Cerebellar nuclear complex (tissue), 1 donor: ENCODE measurements around the gene PLXNB2.
"Not testable (repeated sequence)": the region's sequence is repeated elsewhere in the genome, so short reads cannot be mapped to it uniquely, and the experiment has no call there.

Experiments used
- DNase-seq, 2 experiments: peaks; one replicate each; lab custom pipeline; 2025; lab: John Stamatoyannopoulos, UW

Gene PLXNB2, protein sequence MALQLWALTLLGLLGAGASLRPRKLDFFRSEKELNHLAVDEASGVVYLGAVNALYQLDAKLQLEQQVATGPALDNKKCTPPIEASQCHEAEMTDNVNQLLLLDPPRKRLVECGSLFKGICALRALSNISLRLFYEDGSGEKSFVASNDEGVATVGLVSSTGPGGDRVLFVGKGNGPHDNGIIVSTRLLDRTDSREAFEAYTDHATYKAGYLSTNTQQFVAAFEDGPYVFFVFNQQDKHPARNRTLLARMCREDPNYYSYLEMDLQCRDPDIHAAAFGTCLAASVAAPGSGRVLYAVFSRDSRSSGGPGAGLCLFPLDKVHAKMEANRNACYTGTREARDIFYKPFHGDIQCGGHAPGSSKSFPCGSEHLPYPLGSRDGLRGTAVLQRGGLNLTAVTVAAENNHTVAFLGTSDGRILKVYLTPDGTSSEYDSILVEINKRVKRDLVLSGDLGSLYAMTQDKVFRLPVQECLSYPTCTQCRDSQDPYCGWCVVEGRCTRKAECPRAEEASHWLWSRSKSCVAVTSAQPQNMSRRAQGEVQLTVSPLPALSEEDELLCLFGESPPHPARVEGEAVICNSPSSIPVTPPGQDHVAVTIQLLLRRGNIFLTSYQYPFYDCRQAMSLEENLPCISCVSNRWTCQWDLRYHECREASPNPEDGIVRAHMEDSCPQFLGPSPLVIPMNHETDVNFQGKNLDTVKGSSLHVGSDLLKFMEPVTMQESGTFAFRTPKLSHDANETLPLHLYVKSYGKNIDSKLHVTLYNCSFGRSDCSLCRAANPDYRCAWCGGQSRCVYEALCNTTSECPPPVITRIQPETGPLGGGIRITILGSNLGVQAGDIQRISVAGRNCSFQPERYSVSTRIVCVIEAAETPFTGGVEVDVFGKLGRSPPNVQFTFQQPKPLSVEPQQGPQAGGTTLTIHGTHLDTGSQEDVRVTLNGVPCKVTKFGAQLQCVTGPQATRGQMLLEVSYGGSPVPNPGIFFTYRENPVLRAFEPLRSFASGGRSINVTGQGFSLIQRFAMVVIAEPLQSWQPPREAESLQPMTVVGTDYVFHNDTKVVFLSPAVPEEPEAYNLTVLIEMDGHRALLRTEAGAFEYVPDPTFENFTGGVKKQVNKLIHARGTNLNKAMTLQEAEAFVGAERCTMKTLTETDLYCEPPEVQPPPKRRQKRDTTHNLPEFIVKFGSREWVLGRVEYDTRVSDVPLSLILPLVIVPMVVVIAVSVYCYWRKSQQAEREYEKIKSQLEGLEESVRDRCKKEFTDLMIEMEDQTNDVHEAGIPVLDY (N-terminal part only)

DNA sequence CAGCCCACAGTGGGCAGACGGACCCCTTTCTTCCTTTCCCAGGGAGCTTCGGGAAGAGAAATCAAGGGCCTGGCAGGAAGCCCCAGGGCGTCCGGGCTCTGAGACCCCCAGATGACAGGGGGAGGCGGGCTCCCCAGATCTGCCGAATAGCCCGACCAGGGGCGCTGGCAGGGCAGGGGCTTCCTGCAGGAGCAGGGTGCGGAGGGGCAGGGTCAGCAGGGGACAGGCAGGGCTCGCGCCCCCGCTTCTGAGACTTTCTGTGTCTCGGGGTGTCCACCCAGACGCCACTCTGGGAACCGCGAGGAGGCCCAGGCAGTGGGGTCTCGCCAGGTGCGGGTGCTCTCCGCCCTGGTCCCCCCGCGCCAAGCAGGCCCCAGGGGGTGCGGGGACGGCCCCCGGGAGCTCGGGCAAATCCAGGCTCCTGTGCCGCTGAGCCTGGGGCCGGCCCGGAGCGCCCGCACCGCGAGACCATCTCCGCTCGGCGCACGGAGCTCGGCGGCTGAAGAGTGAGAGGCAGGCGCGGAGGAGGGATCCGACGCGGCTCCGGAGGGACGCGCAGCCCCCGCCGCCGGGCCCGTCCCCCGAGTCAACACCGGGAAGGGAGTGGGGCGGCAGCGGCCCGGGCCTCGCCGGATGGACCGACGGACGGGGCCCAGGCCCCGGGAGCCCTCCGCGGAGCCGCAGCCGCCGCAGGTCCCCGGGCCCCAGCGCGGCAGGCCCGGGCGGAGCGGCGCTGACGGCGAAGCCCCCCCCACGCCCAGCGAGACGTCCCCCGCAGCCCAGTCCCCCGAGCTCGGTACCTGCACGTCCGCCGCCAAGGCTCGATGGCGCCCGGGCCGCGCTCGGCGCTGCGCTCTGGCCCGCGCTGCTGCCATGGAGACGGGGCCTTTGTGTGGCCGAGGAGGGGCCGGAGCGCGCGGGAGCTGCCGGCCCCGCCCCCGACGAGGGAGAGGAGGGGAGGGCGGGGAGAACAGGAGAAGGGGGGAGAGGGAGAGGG, at the start of gene PLXNB2:
Gene PLXNB2 (minus strand): TSS at position 894 of the 997 bp plus-strand sequence. CDS start 17,062 bp downstream, outside the sequence.
- no peak for DNase-seq

DNA sequence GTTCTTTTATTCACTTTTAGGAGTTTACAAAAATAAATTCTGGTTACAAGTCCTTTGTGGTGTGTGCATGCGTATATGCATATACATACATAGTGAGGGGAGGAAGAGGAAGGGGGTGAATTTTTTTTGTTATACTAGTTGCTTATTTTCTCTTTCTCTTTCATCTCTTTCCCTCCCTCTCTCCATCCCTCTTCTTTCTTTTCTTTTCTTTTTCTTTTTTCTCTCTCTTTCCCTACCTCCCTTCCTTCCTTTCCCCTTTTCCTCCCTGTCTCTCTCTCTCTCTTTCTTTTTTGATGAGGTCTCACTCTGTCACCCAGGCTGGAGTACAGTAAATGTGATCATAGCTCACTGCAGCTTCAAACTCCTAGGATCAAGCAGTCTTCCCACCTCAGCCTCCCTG, 49.8 kb upstream of the PLXNB2 start:
- no peak for DNase-seq

DNA sequence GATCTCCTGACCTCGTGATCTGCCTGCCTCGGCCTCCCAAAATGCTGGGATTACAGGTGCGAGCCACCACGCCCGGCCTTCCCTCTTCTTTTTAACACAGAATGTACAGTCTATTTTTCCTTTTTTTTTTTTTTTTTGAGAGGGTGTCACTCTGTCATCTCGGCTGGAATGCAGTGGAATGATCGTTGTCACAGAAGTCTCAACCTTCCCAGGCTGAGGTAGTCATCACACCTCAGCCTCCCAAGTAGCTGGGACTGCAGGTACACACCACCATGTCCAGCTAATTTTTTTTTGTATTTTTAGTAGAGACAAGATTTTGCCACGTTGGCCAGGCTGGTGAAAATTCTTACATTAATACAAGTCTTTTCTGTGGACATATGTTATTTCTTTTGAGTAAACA, 48.7 kb upstream of the PLXNB2 start:
- no peak for DNase-seq

DNA sequence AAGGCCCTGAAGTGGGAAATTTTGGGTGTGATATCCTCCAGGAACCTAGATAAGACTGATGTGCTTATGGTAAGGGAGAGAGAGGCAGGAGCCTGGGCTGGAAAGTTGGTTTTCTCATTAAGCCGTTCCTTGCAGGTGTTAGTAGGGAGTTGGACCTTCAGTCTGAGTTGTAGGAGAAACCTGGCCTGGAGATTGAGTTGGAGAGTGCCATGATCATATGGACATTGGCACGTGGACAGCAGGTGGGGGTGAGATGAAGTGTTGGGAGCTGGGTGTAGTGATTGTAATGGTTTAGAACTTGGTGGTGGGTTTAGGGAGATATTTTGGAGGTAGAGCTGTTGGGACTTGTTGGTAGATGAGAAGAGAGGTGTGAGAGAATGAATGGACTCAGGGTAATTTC, 40.6 kb upstream of the PLXNB2 start:
- no peak for DNase-seq

DNA sequence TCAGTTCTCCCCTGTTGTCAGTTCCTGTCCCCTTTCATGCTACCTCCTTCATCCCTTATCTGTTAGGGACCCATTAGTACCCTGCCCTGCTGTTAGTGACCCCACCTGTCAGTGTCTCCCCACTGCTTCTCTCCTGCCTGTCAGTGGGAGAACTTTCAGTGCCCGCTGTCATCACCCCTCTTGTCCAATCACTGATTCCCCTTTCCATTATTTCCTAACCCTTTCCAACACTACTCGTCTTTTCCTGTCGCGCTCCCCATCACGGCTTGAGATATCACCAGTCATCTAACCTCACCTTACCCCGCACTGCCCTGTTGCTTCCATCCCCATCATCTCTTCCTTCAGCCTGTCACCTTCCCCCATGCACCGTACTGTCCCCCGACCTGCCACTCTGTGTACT, 39.7 kb upstream of the PLXNB2 start:
- no peak for DNase-seq

DNA sequence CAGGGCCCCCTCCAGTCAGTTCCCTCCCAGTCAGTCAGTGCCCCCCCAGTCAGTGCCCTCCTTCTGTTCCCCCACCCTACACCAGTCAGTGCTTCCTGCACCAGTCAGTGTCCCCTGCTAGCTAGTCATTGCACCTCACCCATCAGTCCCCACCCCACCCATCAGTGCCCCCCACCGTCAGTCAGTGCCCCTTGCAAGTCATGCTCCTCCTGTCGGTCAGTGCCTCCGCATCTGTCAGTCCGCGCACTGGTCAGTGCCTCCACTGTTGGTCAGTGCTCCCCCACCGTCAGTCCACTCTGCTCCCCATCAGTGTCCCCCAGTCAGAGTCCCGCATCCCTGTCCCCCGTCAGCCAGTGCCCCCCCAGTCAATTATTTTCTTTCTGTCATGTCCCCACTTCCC, 39.0 kb upstream of the PLXNB2 start:
- no peak for DNase-seq

DNA sequence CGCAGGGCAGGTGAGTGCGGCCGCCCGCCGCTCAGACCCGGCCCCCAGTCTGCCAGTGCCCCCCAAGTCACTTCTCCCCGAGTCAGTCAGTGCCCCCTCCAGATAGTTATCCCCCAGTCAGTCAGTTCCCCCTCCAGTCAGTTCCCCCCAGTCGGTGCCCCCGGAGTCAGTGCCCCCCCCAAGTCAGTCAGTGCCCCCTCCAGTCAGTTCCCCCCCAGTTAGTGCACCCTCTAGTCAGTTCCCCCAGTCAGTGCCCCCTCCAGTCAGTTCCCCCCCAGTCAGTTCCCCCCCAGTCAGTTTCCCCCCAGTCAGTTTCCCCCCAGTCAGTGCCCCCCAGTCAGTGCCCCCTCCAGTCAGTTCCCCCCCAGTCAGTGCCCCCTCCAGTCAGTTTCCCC, 36.1 kb upstream of the PLXNB2 start:
- no peak for DNase-seq

DNA sequence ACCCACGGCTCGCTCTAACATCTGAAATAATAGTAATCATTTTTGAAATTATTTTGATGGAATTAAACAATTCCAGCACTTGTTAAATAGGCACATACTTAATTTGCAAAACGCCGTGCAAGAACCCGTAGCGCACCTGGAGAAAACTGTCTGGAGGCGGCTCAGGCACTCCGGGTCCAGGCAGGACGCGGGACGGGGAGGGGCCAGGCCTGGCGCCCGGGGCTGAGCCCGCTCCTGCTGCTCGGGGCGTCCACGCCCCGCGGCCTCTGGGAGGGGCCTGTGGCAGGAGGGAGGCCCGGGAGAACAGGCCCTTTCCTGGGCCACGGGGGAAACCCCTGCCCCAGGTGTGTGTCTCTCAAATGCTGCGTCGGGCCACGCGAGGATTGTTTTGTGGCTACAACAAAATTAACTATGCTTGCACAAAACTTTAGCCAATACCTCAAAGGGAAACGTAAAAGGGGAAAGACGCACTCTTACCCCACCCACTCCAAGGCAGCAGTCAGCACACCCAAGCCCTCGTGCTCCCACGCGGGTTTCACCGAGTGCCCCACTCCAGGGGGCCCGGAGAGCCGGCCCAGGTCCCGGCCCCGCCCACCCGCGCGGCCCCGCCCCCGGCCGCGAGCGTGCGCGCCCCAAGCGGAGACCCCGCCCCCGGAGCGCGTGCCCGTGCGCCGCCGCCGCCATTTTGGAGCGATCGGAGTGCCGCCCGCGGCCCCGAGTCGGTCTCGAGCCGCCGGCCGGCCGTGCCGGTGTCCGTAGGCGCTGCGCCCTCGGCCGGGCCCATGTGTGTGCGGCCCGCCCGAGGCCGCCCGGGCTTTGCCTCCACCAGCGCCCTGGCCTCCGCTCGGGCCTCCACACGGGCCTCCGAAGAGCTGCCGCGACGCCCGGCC, 35.5 kb upstream of the PLXNB2 start, which contains the start of gene PPP6R2:
Gene PPP6R2 (plus strand): TSS at position 677 of the 890 bp plus-strand sequence. CDS start 50,582 bp downstream, outside the sequence.
- no peak for DNase-seq

DNA sequence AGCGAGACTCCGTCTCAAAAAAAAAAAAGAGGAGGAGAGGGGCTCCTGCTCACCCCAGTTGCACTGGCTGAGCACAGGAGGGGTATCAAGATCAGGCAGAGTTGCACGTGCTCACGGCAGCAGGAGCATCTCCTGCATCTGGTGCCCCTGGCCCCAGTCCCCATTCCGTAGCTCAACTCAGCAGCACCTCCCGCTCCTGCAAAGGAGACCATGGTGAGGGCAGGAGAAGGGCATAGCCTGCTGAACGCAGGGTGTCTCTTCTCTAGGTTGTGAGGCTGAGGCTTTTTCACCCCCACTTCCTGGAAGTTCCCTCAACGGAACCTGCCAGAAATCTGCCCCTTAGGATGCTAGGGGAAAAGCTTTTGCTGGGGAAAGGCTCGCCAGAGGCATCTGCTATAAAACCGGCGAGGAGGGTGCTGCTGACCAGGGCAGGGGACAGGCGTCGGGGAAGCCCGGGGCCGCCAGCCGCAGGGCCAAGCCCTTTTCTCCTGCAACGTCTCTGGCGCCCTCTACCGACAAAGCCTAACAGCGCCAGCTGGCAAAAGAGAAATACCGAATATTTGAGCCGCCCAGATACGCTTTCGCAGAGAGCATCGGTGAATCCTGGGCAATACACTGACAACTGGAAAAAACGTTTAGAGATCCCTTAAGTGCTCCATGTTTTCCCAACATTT, 34.7 kb upstream of the PLXNB2 start:
- DNase-seq: peak in 1 of 2 experiments; percentile 63

DNA sequence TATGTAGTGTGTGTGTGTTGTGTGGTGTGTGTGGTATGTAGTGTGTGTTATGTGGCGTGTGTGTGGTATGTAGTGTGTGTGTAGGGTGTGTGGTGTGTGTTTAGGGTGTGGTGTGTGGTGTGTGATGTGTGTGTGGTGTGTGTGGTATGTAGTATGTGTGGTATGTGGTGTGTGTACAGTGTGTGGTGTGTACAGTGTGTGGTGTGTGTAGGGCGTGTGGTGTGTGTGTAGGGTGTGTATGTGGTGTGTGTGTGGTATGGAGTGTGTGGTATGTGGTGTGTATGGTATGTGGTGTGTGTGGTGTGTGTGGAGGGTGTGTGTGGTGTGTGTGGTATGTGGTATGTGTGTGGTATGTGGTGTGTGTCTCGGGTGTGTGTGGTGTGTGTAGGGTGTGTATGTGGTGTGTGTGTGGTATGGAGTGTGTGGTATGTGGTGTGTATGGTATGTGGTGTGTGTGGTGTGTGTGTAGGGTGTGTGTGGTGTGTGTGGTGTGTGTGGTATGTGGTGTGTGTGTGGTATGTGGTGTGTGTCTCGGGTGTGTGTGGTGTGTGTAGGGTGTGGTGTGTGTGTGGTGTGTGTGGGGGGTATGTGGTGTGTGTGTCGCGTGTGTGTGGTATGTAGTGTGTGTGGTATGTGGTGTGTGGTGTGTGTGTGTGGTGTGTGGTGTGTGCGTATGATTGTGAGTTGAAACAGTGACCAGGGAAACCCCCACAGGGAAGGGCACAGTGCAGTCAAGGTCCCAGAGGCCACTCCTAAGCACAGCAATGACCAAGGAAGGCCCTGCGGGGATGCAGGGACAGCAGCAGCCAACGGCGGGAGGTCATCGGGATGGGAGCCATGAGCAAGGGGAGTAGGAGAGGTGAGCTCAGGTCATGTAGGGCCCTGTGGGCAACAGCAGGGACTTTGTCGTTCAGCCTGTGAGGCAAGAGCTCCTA, 32.8 kb upstream of the PLXNB2 start:
- no peak for DNase-seq

DNA sequence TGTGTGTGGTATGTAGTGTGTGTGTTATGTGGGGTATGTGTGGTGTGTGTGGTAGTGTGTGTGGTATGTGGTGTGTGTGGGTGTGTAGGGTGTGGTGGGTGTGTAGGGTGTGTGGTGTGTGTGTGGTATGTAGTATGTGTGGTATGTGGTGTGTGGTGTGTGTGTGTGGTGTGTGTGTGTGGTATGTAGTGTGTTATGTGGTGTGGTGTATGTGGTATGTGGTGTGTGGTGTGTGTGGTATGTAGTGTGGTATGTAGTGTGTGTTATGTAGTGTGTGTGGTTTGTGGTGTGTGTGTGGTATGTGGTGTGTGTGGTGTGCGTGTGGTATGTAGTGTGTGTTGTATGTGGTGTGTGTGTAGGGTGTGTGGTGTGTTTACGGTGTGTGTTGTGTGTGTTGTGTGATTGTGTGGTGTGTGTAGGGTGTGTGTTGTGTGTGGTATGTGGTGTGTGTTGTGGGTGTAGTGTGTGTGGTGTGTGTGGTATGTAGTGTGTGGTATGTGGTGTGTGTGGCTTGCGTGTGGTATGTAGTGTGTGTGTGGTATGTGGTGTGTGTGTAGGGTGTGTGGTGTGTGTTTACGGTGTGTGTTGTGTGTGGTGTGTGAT, 31.5 kb upstream of the PLXNB2 start:
- DNase-seq: no peak

DNA sequence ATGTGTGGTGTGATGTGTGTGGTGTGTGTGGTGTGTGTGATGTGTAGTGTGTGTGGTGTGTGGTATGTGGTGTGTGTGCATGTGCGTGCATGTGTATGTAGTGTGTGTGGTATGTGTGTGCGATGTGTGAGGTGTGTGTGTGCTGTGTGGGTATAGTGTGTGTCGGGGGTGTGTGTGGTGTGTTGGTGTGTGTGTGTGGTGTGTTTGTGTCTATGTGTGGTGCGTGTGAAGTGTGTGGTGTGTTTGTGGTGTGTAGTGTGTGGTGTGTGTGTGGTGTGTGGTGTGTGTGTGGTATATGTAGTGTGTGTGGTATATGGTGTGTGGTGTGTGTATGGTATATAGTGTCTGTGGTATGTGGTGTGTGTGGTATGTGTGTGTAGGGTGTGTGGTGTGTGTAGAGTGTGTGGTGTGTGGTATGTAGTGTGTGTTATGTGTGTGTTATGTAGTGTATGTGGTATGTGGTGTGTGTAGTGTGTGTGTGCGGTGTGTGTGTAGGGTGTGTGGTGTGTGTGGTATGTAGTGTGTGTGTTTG, 30.7 kb upstream of the PLXNB2 start:
- no peak for DNase-seq

DNA sequence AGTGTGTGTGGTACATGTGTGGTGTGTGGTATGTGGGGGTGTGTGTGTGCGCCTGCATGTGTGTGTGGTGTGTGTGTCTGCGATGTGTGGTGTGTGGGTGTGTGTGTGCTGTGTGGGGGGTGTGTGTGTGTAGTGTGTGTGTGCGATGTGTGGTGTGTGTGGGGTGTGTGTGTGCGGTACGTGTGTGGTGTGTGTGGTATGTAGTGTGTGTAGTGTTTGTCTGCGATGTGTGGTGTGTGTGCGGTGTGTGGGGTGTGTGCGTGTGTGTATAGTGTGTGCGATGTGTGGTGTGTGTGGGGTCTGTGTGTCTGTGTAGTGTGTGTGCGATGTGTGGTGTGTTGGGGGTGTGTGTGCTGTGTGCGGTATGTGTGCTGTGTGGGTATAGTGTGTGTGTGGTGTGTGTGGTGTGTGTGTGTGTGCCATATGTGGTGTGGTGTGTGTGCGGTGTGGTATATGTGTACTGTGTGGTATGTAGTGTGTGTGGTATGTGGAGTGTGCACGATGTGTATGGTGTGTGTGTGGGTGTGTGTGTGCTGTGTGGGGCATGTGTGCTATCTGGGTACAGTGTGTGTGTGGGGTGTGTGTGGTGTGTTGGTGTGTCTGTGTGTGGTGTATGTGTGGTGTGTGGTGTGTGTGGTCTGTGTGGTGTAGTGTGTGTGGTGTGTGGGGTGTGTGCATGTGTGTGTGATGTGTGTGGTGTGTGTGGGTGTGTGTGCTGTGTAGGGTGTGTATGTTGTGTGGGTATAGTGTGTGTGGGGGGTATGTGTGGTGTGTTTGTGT, 30.0 kb upstream of the PLXNB2 start:
- no peak for DNase-seq

DNA sequence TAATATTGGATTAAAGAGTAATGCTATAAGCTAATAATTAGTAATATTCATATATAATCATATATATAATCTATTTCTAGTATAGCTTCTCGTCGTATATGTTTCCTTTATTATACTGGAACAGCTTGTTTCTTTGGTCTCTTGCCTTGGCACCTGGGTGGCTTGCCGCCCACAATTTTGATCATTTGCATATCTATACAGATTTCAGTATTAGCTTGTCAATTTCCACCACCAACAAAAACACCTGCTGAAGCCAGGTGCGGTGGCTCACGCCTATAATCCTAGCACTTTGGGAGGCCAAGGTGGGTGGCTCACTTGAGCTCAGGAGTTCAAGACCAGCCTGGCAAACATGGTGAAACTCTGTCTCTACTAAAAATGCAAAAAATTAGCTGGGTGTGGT, 27.0 kb upstream of the PLXNB2 start:
- not testable (repeated sequence) for DNase-seq

DNA sequence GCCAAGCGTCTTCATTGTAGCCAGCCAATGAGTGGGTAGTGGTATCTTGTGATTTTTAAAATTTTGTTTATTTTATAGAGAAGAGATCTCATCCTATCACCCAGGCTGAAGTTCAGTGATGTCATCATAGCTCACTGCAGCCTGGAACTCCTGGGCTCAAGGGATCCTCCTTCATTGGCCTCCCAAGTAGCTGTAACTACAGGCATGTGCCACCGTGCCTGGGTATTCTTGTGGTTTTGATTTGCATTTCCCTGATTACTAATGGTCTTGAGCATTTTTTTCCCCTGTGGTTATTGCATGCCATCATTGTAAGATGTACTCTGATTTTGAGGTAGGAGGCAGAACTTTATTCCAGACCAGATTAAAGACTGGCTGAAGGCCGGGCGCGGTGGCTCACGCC, 21.8 kb upstream of the PLXNB2 start:
- no peak for DNase-seq

DNA sequence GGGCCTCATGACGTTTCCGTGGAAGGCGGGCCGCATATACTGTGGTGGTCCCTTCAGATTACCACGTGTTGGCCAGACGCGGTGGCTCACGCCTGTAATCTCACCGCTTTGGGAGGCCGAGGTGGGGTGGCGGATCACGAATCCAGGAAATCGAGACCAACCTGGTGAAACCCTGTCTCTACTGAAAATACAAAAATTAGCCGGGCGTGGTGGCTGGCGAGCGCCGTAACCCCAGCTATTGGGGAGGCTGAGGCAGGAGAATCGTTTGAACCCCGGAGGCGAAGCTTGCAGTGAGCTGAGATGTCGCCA, 20.2 kb upstream of the PLXNB2 start:
- no peak for DNase-seq
